HG03558 (cell line): ENCODE measurements around the gene ADGRB3.

Experiments used
- ATAC-seq: cut with Tn5 transposase; IDR thresholded peaks from one replicate; pipeline ENCODE4 v1.9.1; 2021; ENCODE audit warnings: moderate number of reproducible peaks; ENCODE audit not compliant: unreplicated experiment; ENCODE audit errors: extremely low read depth

Gene ADGRB3

GRCh38 chr6:69179681-69180080 is 544.6 kb downstream of the ADGRB3 start:
- no peak for ATAC-seq

GRCh38 chr6:69180361-69181067 is 545.4 kb downstream of the ADGRB3 start:
- no peak for ATAC-seq

GRCh38 chr6:69181964-69182363 is 546.9 kb downstream of the ADGRB3 start:
- no peak for ATAC-seq

GRCh38 chr6:69185276-69185675 is 550.2 kb downstream of the ADGRB3 start:
- ATAC-seq, result no peak

GRCh38 chr6:69202768-69203167 is 567.7 kb downstream of the ADGRB3 start:
- ATAC-seq, result no peak

GRCh38 chr6:69216127-69216526 is 581.0 kb downstream of the ADGRB3 start:
- ATAC-seq, result no peak

GRCh38 chr6:69217343-69217742 is 582.3 kb downstream of the ADGRB3 start:
- ATAC-seq, result no peak

- ATAC-seq, result no peak
Measured at GRCh38 chr6:69220375-69220774, 585.3 kb downstream of the ADGRB3 start.

- no peak for ATAC-seq
Measured at GRCh38 chr6:69232008-69232407, 596.9 kb downstream of the ADGRB3 start.

- ATAC-seq, result no peak
Measured at GRCh38 chr6:69232496-69232895, 597.4 kb downstream of the ADGRB3 start.

- ATAC-seq, result peak; percentile 80
Measured at GRCh38 chr6:69232911-69233448, 597.9 kb downstream of the ADGRB3 start.

- ATAC-seq, result no peak
Measured at GRCh38 chr6:69238067-69238466, 603.0 kb downstream of the ADGRB3 start.

- no peak for ATAC-seq
Measured at GRCh38 chr6:69246983-69247382, 611.9 kb downstream of the ADGRB3 start.

- no peak for ATAC-seq
Measured at GRCh38 chr6:69261010-69261409, 625.9 kb downstream of the ADGRB3 start.

- ATAC-seq, result no peak
Measured at GRCh38 chr6:69263297-69263696, 628.2 kb downstream of the ADGRB3 start.

GRCh38 chr6:69265090-69265489 is 630.0 kb downstream of the ADGRB3 start:
- ATAC-seq, result no peak

GRCh38 chr6:69265706-69266105 is 630.6 kb downstream of the ADGRB3 start:
- no peak for ATAC-seq

- ATAC-seq, result no peak
Measured at GRCh38 chr6:69276204-69276603, 641.1 kb downstream of the ADGRB3 start.

GRCh38 chr6:69279805-69280204 is 644.7 kb downstream of the ADGRB3 start:
- ATAC-seq, result no peak

GRCh38 chr6:69280858-69281257 is 645.8 kb downstream of the ADGRB3 start:
- no peak for ATAC-seq

- ATAC-seq, result no peak
Measured at GRCh38 chr6:69284176-69284730, 649.2 kb downstream of the ADGRB3 start.

GRCh38 chr6:69285054-69285453 is 650.0 kb downstream of the ADGRB3 start:
- no peak for ATAC-seq
